ENCODE results near the gene PTPRN2.

GRCh38 chr7:157824011-157824818, 763.4 kb downstream of the PTPRN2 start:
- TF ChIP-seq SUPT5H (IDR thresholded peaks at IDR 0.05): no peak
- TF ChIP-seq TBP (optimal IDR thresholded peaks at IDR 0.05; ENCODE audit: low read depth, low read length): no peak
- no peak for TF ChIP-seq REST (IDR thresholded peaks at IDR 0.05; ENCODE audit: borderline replicate concordance)
- TF ChIP-seq REST (CRISPR knock-in tag; IDR thresholded peaks at IDR 0.05; ENCODE audit: low read depth): no peak
- TF ChIP-seq ZBTB33 (CRISPR knock-in tag; IDR thresholded peaks at IDR 0.05): no peak
